Stimulated activated CD4-positive, alpha-beta T cell treated with anti-CD3 and anti-CD28 coated beads, TNF-alpha, amount 100 ng/mL, for 48 hours (primary cell): ENCODE data around the gene SSB.
A peak's percentile ranks its signal among the peaks of the same experiment; 100 is the strongest.
"Not testable (repeated sequence)": the region's sequence is repeated elsewhere in the genome, so short reads cannot be mapped to it uniquely, and the experiment has no call there.

Source experiments
- DNase-seq, 3 donors: peaks; one replicate each; pipeline ENCODE4 v3.0.0-alpha.2; 2020; ENCODE audit warnings: low read depth in 3 of 3

The SSB gene

GRCh38 chr2:169798718-169799592 lies at the start of gene SSB:
Gene SSB, plus strand, starts transcription at chr2:169798871. Its CDS starts 2,090 bp downstream, at chr2:169800961.
- peak; percentile 90 to 97 (median 94) for DNase-seq

GRCh38 chr2:169752752-169753151 lies 45.9 kb upstream of the SSB start:
- DNase-seq = no peak

- DNase-seq = no peak
Measured at GRCh38 chr2:169755083-169755870, 43.4 kb upstream of the SSB start.

GRCh38 chr2:169756342-169756741 lies 42.3 kb upstream of the SSB start:
- DNase-seq = no peak

GRCh38 chr2:169757356-169757755 lies 41.3 kb upstream of the SSB start:
- no peak for DNase-seq

- DNase-seq = no peak
Measured at GRCh38 chr2:169757778-169758177, 40.9 kb upstream of the SSB start.

GRCh38 chr2:169759987-169760386 lies 38.7 kb upstream of the SSB start:
- DNase-seq = no peak

GRCh38 chr2:169760798-169761197 lies 37.9 kb upstream of the SSB start:
- DNase-seq = not testable (repeated sequence)

GRCh38 chr2:169761251-169761969 lies 37.3 kb upstream of the SSB start:
- no peak for DNase-seq

GRCh38 chr2:169761970-169762292 lies 36.7 kb upstream of the SSB start:
- no peak for DNase-seq

GRCh38 chr2:169765523-169765922 lies 33.1 kb upstream of the SSB start:
- no peak for DNase-seq

- DNase-seq = peak; percentile 21 to 46 (median 21)
Measured at GRCh38 chr2:169767243-169767888, 31.3 kb upstream of the SSB start.

GRCh38 chr2:169768262-169768995 lies 30.2 kb upstream of the SSB start:
- DNase-seq = peak in 1 of 3 donors; percentile 9

- no peak for DNase-seq
Measured at GRCh38 chr2:169771021-169771420, 27.6 kb upstream of the SSB start.

GRCh38 chr2:169771612-169772011 lies 27.1 kb upstream of the SSB start:
- no peak for DNase-seq

GRCh38 chr2:169772651-169773050 lies 26.0 kb upstream of the SSB start:
- DNase-seq = no peak

GRCh38 chr2:169775354-169775753 lies 23.3 kb upstream of the SSB start:
- no peak for DNase-seq

- no peak for DNase-seq
Measured at GRCh38 chr2:169775765-169776164, 22.9 kb upstream of the SSB start.

GRCh38 chr2:169776252-169776761 lies 22.4 kb upstream of the SSB start:
- DNase-seq = no peak

GRCh38 chr2:169778446-169778845 lies 20.2 kb upstream of the SSB start:
- DNase-seq = no peak
